ENCODE measurements around the gene NDST1. TPM values are rescaled to one million over a fixed set of nuclear protein-coding genes. Genes with fewer than 3 reads are reported as not detected.

Gene NDST1
- polyA plus RNA-seq, 1 donor, result 54.9 TPM

GRCh38 chr5:150587856-150588595 lies 80.1 kb downstream of the NDST1 start:
- no peak for DNase-seq

GRCh38 chr5:150588596-150588890 lies 80.6 kb downstream of the NDST1 start:
- no peak for DNase-seq

- peak; percentile 71 for DNase-seq
Measured at GRCh38 chr5:150589862-150590601, 82.1 kb downstream of the NDST1 start.

- DNase-seq, result no peak
Measured at GRCh38 chr5:150590979-150591695, 83.2 kb downstream of the NDST1 start.

GRCh38 chr5:150593593-150593992 lies 85.7 kb downstream of the NDST1 start:
- no peak for DNase-seq

GRCh38 chr5:150593996-150594395 lies 86.1 kb downstream of the NDST1 start:
- DNase-seq, result no peak

GRCh38 chr5:150595466-150596031 lies 87.6 kb downstream of the NDST1 start:
- no peak for DNase-seq

- DNase-seq, result no peak
Measured at GRCh38 chr5:150596313-150596712, 88.4 kb downstream of the NDST1 start.

- DNase-seq, result no peak
Measured at GRCh38 chr5:150596826-150597225, 88.9 kb downstream of the NDST1 start.

- no peak for DNase-seq
Measured at GRCh38 chr5:150598006-150598405, 90.1 kb downstream of the NDST1 start.

- DNase-seq, result no peak
Measured at GRCh38 chr5:150598821-150599273, 90.9 kb downstream of the NDST1 start.

- DNase-seq, result no peak
Measured at GRCh38 chr5:150599281-150599680, 91.3 kb downstream of the NDST1 start.

GRCh38 chr5:150599917-150600511 lies 92.1 kb downstream of the NDST1 start:
- no peak for DNase-seq

- no peak for DNase-seq
Measured at GRCh38 chr5:150600616-150601490, 92.9 kb downstream of the NDST1 start.

- DNase-seq, result no peak
Measured at GRCh38 chr5:150601491-150602345, 93.8 kb downstream of the NDST1 start.

- DNase-seq, result no peak
Measured at GRCh38 chr5:150603052-150603451, 95.1 kb downstream of the NDST1 start.

- DNase-seq, result no peak
Measured at GRCh38 chr5:150603491-150603890, 95.6 kb downstream of the NDST1 start.

- no peak for DNase-seq
Measured at GRCh38 chr5:150604010-150604409, 96.1 kb downstream of the NDST1 start.

- no peak for DNase-seq
Measured at GRCh38 chr5:150604894-150605440, 97.0 kb downstream of the NDST1 start.

- DNase-seq, result no peak
Measured at GRCh38 chr5:150605546-150605945, 97.6 kb downstream of the NDST1 start.
